ENCODE data around the gene FNBP1. TPM values are rescaled to one million over a fixed set of nuclear protein-coding genes. Genes with fewer than 3 reads are reported as not detected.
"Not testable (repeated sequence)": the region's sequence is repeated elsewhere in the genome, so short reads cannot be mapped to it uniquely, and the experiment has no call there.

The FNBP1 gene
- total and polyA plus RNA-seq, 10 of the 15 experiments (the other 5 are each of a cell fraction or from before 2014, with no cell fraction given): 64.5 to 353 (median 179) TPM

GRCh38 chr9:129949821-129950220 is 93.2 kb downstream of the FNBP1 start:
- Histone ChIP-seq H3K4me1 (ENCODE audit: control insufficient read depth, insufficient read depth, low read length) (0 out of 2 replicates have a peak, but pooled peaks cover under 1% of the 10 kb centered on the region), H3K36me3 (ENCODE audit: control insufficient read depth in 2 of 2, insufficient read depth in 2 of 2, low read length in 1 of 2) (peaks cover 9 to 63% of the 10 kb centered on the region in 2 experiments), H3K4me2 (ENCODE audit: control insufficient read depth, insufficient read depth) (no peak overlapping the region), H3K27ac (ENCODE audit: control insufficient read depth, insufficient read depth) (no peak overlapping the region), H3K4me3 (no peak overlapping the region), H3K27me3 (replicated peaks in 1 of 2; ENCODE audit: control insufficient read depth in 2 of 2, insufficient read depth in 2 of 2, low read length in 1 of 2) (no peaks in the 10 kb centered on the region), H4K20me1 (ENCODE audit: control insufficient read depth, insufficient read depth) (peaks cover 4% of the 10 kb centered on the region; the same call in 1 of the 2 replicates), H3K9me3 (replicated peaks; ENCODE audit: control insufficient read depth, insufficient read depth, low read length) (no peaks in the 10 kb centered on the region; the same call in 2 of the 3 replicates), H3K9ac (ENCODE audit: control insufficient read depth, insufficient read depth, low read length) (no peak overlapping the region), H2AFZ (ENCODE audit: control insufficient read depth, low read depth, low read length) (no peak overlapping the region), H3K79me2 (ENCODE audit: control insufficient read depth, insufficient read depth, low read length) (peaks cover 59% of the 10 kb centered on the region)
- in situ Hi-C loops (cut with MboI) (no loop called here), intact Hi-C loops (cut with micrococcal nuclease; ENCODE audit: unreplicated experiment) (no loop called here)
- TF ChIP-seq NRF1 (conservative IDR thresholded peaks at IDR 0.05; ENCODE audit: low read depth, low read length) (no peak), MXI1 (IDR thresholded peaks at IDR 0.05; ENCODE audit: low read depth, low read length) (no peak), RELA (IDR thresholded peaks at IDR 0.05; ENCODE audit: borderline replicate concordance, partially characterized antibody) (no peak), ZNF24 (IDR thresholded peaks at IDR 0.05) (no peak)
- POLR2A ChIA-PET: interaction anchor here (1.0 kb wide), 1 partner anchor 33 kb away, joined by 3 read pairs; no protein-coding TSS in a partner anchor
- no peak for DNase-seq (ENCODE audit: low read depth, low spot score)
- WGBS (ENCODE audit: insufficient coverage, insufficient replicate concordance, low lambda C conversion rate, missing lambda C conversion rate): 98% methylated on average over 5 of the region's 5 CpGs
- no TSS peak for BruUV-seq (replicated peaks)
- RAD21 ChIA-PET (ENCODE audit: unreplicated experiment): no interaction called here
- CTCF ChIA-PET: interaction anchor here (0.9 kb wide), 1 partner anchor 10 kb away, joined by 3 read pairs; no protein-coding TSS in a partner anchor
- no peak for ATAC-seq
- FAIRE-seq: no peak
- SMC1A ChIA-PET (ENCODE audit: uncharacterized antibody, unreplicated experiment): interaction anchor here (1.6 kb wide), 1 partner anchor 11 kb away, joined by 3 read pairs; no protein-coding TSS in a partner anchor

DNA sequence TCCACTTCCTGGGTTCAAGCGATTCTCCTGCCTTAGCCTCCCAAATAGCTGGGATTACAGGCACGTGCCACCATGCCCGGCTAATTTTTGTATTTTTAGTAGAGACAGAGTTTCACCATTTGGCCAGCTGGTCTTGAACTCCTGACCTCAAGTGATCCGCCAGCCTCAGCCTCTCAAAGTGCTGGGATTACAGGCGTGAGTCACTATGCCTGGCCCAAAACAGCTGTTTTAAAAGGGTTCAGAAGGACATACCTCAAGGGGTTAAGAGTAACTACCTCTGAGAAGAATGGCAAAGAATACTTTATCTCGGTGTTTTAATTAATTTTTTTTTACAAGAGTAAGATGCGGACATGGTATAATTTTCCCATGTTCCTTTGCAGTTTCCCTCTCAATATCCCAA is 94.4 kb downstream of the FNBP1 start:
- H3K9ac ChIP-seq (ENCODE audit: control insufficient read depth, insufficient read depth, low read length); H4K20me1 ChIP-seq (ENCODE audit: control insufficient read depth, insufficient read depth); ATAC-seq; H3K27ac ChIP-seq (ENCODE audit: control insufficient read depth, insufficient read depth); H3K4me2 ChIP-seq (ENCODE audit: control insufficient read depth, insufficient read depth); BruUV-seq (replicated peaks); DNase-seq (ENCODE audit: low read depth, low spot score); H3K4me3 ChIP-seq; H3K4me1 ChIP-seq (ENCODE audit: control insufficient read depth, insufficient read depth, low read length); in situ Hi-C loops (cut with MboI); H3K27me3 ChIP-seq (replicated peaks in 1 of 2; ENCODE audit: control insufficient read depth in 2 of 2, insufficient read depth in 2 of 2, low read length in 1 of 2); H3K9me3 ChIP-seq (replicated peaks; ENCODE audit: control insufficient read depth, insufficient read depth, low read length); H2AFZ ChIP-seq (ENCODE audit: control insufficient read depth, low read depth, low read length); FAIRE-seq; intact Hi-C loops (cut with micrococcal nuclease; ENCODE audit: unreplicated experiment): not testable (repeated sequence)
- RAD21 ChIA-PET (ENCODE audit: unreplicated experiment): interaction anchor here (1.2 kb wide), 1 partner anchor 15 kb away, joined by 3 read pairs; no protein-coding TSS in a partner anchor
- SMC1A ChIA-PET (ENCODE audit: uncharacterized antibody, unreplicated experiment): interaction anchor here (0.8 to 1.7 kb wide), 4 partner anchors 9 to 91 kb away, joined by 3 to 8 read pairs (median 3); no protein-coding TSS in a partner anchor
- POLR2A ChIA-PET: interaction anchor here (0.5 to 0.6 kb wide), 2 partner anchors 108 to 162 kb away, joined by 3 to 5 read pairs; no protein-coding TSS in a partner anchor
- WGBS (ENCODE audit: insufficient coverage, insufficient replicate concordance, low lambda C conversion rate, missing lambda C conversion rate): 97% methylated on average over 7 of the region's 7 CpGs
- peaks cover 54% of the 10 kb centered on the region for H3K79me2 ChIP-seq (ENCODE audit: control insufficient read depth, insufficient read depth, low read length)
- CTCF ChIA-PET: interaction anchor here (1.2 kb wide), 1 partner anchor 16 kb away, joined by 3 read pairs; no protein-coding TSS in a partner anchor
- peaks cover 11 to 74% of the 10 kb centered on the region in 2 experiments for H3K36me3 ChIP-seq (ENCODE audit: control insufficient read depth in 2 of 2, insufficient read depth in 2 of 2, low read length in 1 of 2)
